Measurements from ENCODE around the gene TMTC1. TPM values are rescaled to one million over a fixed set of nuclear protein-coding genes. Genes with fewer than 3 reads are reported as not detected.

Gene TMTC1
- total RNA-seq, 4 donors from 2014 or later, result 83.9 to 169 (median 96.9) TPM

- peak; percentile 91 for ATAC-seq (ENCODE audit: low FRiP score)
- no peak for DNase-seq (ENCODE audit: low spot score)
- TF ChIP-seq CTCF (IDR thresholded peaks at IDR 0.05), result no peak
Measured at GRCh38 chr12:29741342-29742241, 42.1 kb downstream of the TMTC1 start.

GRCh38 chr12:29739279-29739991 is 44.3 kb downstream of the TMTC1 start:
- ATAC-seq (ENCODE audit: low FRiP score) (no peak), DNase-seq (ENCODE audit: low spot score) (no peak)
- TF ChIP-seq CTCF (IDR thresholded peaks at IDR 0.05), result no peak

- DNase-seq (ENCODE audit: low spot score), result no peak
- no peak for ATAC-seq (ENCODE audit: low FRiP score)
- no peak for TF ChIP-seq CTCF (IDR thresholded peaks at IDR 0.05)
Measured at GRCh38 chr12:29738365-29738764, 45.4 kb downstream of the TMTC1 start.

GRCh38 chr12:29737644-29738043 is 46.1 kb downstream of the TMTC1 start:
- no peak for DNase-seq (ENCODE audit: low spot score)
- TF ChIP-seq CTCF (IDR thresholded peaks at IDR 0.05), result no peak
- ATAC-seq (ENCODE audit: low FRiP score), result no peak

- DNase-seq (ENCODE audit: low spot score), result no peak
- TF ChIP-seq CTCF (IDR thresholded peaks at IDR 0.05), result no peak
- no peak for ATAC-seq (ENCODE audit: low FRiP score)
Measured at GRCh38 chr12:29735604-29736003, 48.1 kb downstream of the TMTC1 start.

GRCh38 chr12:29734734-29735133 is 49.0 kb downstream of the TMTC1 start:
- DNase-seq (ENCODE audit: low spot score), result no peak
- no peak for TF ChIP-seq CTCF (IDR thresholded peaks at IDR 0.05)
- no peak for ATAC-seq (ENCODE audit: low FRiP score)

Data from omental fat pad (tissue), 4 donors.